PC-9 (cell line): ENCODE results near the gene P2RX6. TPM values are rescaled to one million over a fixed set of nuclear protein-coding genes. Genes with fewer than 3 reads are reported as not detected.

Experiments used
- Bru-seq: library from RNA; stranded (reverse); fragments of 400-500 nt; gene quantifications from one replicate; lab custom pipeline; 2021; lab: Mats Ljungman, UMichigan
- BruChase-seq, 2 experiments: library from RNA; stranded (reverse); fragments of 400-500 nt; gene quantifications; one replicate each; lab custom pipeline; 2021; lab: Mats Ljungman, UMichigan
- BruUV-seq: library from RNA; stranded (reverse); fragments of 400-500 nt; replicated peaks from 2 replicates; lab custom pipeline; 2021; lab: Mats Ljungman, UMichigan
- CTCF ChIA-PET: fragments of 300-600 bp; sonication (Branson Sonifier 250); formaldehyde crosslinking; loops from one replicate; lab custom pipeline; 2022; ENCODE audit warnings: antibody characterized with exemption; lab: Charles Lee
- POLR2A ChIA-PET: fragments of 300-600 bp; sonication (Branson Sonifier 250); formaldehyde crosslinking; loops from one replicate; lab custom pipeline; 2022; ENCODE audit warnings: antibody characterized with exemption; ENCODE audit not compliant: unreplicated experiment; lab: Charles Lee
- DNase-seq, 2 experiments: peaks; one replicate each; pipeline versions ENCODE4 v3.0.0 to v3.0.0-alpha.2; 2015 to 2022; ENCODE audit warnings: mixed read lengths in 1 of 2
- H2AFZ ChIP-seq: fragments of 200-600 bp; sonication (generic); 2 replicates; pipeline ENCODE4 v1.8.1; 2017; ENCODE audit warnings: antibody characterized with exemption
- H3F3A ChIP-seq: fragments of 200-600 bp; sonication (generic); 2 replicates; pipeline ENCODE4 v1.8.1; 2017; ENCODE audit warnings: antibody characterized with exemption, mild to moderate bottlenecking, low read depth; ENCODE audit not compliant: insufficient read depth
- H3K27ac ChIP-seq: fragments of 200-600 bp; sonication (generic); 2 replicates; pipeline ENCODE4 v1.6.1; 2016; ENCODE audit warnings: mixed run types
- H3K27me3 ChIP-seq: fragments of 200-600 bp; sonication (generic); 2 replicates; pipeline ENCODE4 v1.6.1; 2016; ENCODE audit warnings: low read depth, mixed run types; ENCODE audit not compliant: insufficient read depth
- H3K36me3 ChIP-seq: fragments of 200-600 bp; sonication (generic); 2 replicates; pipeline ENCODE4 v1.6.1; 2016; ENCODE audit warnings: low read depth, mixed run types
- H3K4me1 ChIP-seq: fragments of 200-600 bp; sonication (generic); replicated peaks from 2 replicates; pipeline ENCODE4 v1.6.1; 2016; ENCODE audit warnings: mixed run types; ENCODE audit not compliant: insufficient read depth
- H3K4me2 ChIP-seq: fragments of 200-600 bp; sonication (generic); 2 replicates; pipeline ENCODE4 v1.6.1; 2017; ENCODE audit warnings: mixed run types
- H3K4me3 ChIP-seq: fragments of 200-600 bp; sonication (generic); 2 replicates; pipeline ENCODE4 v1.6.1; 2016; ENCODE audit warnings: mixed run types
- H3K79me2 ChIP-seq: fragments of 200-600 bp; sonication (generic); 2 replicates; pipeline ENCODE4 v1.6.1; 2017; ENCODE audit warnings: low read depth, mixed run types
- H3K9me2 ChIP-seq: fragments of 200-600 bp; sonication (generic); 2 replicates; pipeline ENCODE4 v1.8.1; 2017; ENCODE audit warnings: mild to moderate bottlenecking; ENCODE audit not compliant: insufficient read depth
- H3K9me3 ChIP-seq: fragments of 200-600 bp; sonication (generic); 2 replicates; pipeline ENCODE4 v1.8.1; 2016; ENCODE audit warnings: low read depth; ENCODE audit not compliant: insufficient read depth
- H4K20me1 ChIP-seq: fragments of 200-600 bp; sonication (generic); 2 replicates; pipeline ENCODE4 v1.8.1; 2017; ENCODE audit not compliant: insufficient read depth
- EZH2 ChIP-seq: fragments of 200-600 bp; sonication (generic); IDR thresholded peaks from 2 replicates; pipeline ENCODE4 v1.8.0; 2017; ENCODE audit warnings: antibody characterized with exemption, low read depth
- intact Hi-C: fragments of 100-400 bp; cut with micrococcal nuclease; formaldehyde crosslinking; loops from one replicate; pipeline ENCODE4 v1.10.0; 2022; ENCODE audit not compliant: unreplicated experiment
- long read RNA-seq: library from polyadenylated mRNA; stranded (forward); transcript quantifications from one replicate; pipeline ENCODE4 v2.0.0, GENCODE V29; 2022
- total RNA-seq: library from RNA; stranded (reverse); gene quantifications from 2 replicates; pipeline ENCODE4 v1.2.3, GENCODE V29; 2021
- TF ChIP-seq, protein P1 (sequence below): fragments of 200-600 bp; sonication (generic); conservative IDR thresholded peaks from 2 replicates; pipeline ENCODE4 v1.6.1; 2017; ENCODE audit warnings: mixed run types, antibody characterized with exemption, mild to moderate bottlenecking, moderate library complexity

Gene P2RX6
- total RNA-seq (2.4 and 2.7 TPM in 2 replicates), Bru-seq, nascent RNA (percentile 24 among the genes with signal in this experiment), BruChase-seq, experiment 1, labeled RNA remaining after a 2-hour chase (percentile 24 among the genes with signal in this experiment), BruChase-seq, experiment 2, labeled RNA remaining after a 6-hour chase (percentile 21 among the genes with signal in this experiment)
- long read RNA-seq, partial matches to known transcripts = 0 of 1 reads
- long read RNA-seq, other reads (novel, unspliced or antisense) = 1 of 1 reads

GRCh38 chr22:21014726-21015465 lies at the start of gene P2RX6:
P2RX6 (plus strand) TSS chr22:21015165; CDS start chr22:21015175, 10 bp downstream.
- peaks cover 15% of the 10 kb centered on the region for H3K4me1 ChIP-seq
- ChIA-PET POLR2A (interaction anchor here (0.5 to 0.7 kb wide), 3 partner anchors 11 to 88 kb away, joined by 3 to 4 read pairs (median 4); no protein-coding TSS in a partner anchor), CTCF (no interaction called here)
- no peak for TF ChIP-seq EZH2
- H3K79me2 ChIP-seq = no peaks in the 10 kb centered on the region
- intact Hi-C loops = no loop called here
- peak; percentile 39 to 40 for DNase-seq
- peak within 1 kb of the TSS; percentile 34; the same call in 1 of the 2 replicates for H3K4me3 ChIP-seq
- no peaks in the 10 kb centered on the region for H3K9me3 ChIP-seq
- H2AFZ ChIP-seq = peak within 1 kb of the TSS; percentile 50; the same call in 1 of the 2 replicates
- H3F3A ChIP-seq = no peaks in the 10 kb centered on the region
- H3K9me2 ChIP-seq = no peaks in the 10 kb centered on the region
- BruUV-seq = no TSS peak
- H3K27me3 ChIP-seq = no peaks in the 10 kb centered on the region
- no peak within 1 kb of the TSS for H3K27ac ChIP-seq
- H4K20me1 ChIP-seq = no peaks in the 10 kb centered on the region
- H3K4me2 ChIP-seq = peak within 1 kb of the TSS; percentile 70
- no peaks in the 10 kb centered on the region for H3K36me3 ChIP-seq

GRCh38 chr22:20965888-20966855 lies 48.8 kb upstream of the P2RX6 start:
- Histone ChIP-seq H4K20me1 (no peaks in the 10 kb centered on the region), H3K79me2 (no peaks in the 10 kb centered on the region), H2AFZ (no peak overlapping the region), H3K9me3 (no peaks in the 10 kb centered on the region), H3K27ac (no peak overlapping the region), H3K36me3 (no peaks in the 10 kb centered on the region), H3F3A (no peaks in the 10 kb centered on the region), H3K4me1 (no peaks in the 10 kb centered on the region), H3K9me2 (no peaks in the 10 kb centered on the region), H3K4me2 (no peak overlapping the region), H3K4me3 (no peak overlapping the region), H3K27me3 (no peaks in the 10 kb centered on the region)
- ChIA-PET POLR2A (no interaction called here), CTCF (no interaction called here)
- intact Hi-C loops = no loop called here
- TF ChIP-seq, protein P1, sequence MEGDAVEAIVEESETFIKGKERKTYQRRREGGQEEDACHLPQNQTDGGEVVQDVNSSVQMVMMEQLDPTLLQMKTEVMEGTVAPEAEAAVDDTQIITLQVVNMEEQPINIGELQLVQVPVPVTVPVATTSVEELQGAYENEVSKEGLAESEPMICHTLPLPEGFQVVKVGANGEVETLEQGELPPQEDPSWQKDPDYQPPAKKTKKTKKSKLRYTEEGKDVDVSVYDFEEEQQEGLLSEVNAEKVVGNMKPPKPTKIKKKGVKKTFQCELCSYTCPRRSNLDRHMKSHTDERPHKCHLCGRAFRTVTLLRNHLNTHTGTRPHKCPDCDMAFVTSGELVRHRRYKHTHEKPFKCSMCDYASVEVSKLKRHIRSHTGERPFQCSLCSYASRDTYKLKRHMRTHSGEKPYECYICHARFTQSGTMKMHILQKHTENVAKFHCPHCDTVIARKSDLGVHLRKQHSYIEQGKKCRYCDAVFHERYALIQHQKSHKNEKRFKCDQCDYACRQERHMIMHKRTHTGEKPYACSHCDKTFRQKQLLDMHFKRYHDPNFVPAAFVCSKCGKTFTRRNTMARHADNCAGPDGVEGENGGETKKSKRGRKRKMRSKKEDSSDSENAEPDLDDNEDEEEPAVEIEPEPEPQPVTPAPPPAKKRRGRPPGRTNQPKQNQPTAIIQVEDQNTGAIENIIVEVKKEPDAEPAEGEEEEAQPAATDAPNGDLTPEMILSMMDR = no peak
- no peak for TF ChIP-seq EZH2
- no peak for DNase-seq
- no TSS peak for BruUV-seq

- ChIA-PET POLR2A (interaction anchor here (0.6 kb wide), 1 partner anchor 89 kb away, joined by 6 read pairs; no protein-coding TSS in a partner anchor), CTCF (no interaction called here)
- H3F3A ChIP-seq = no peaks in the 10 kb centered on the region
- no peaks in the 10 kb centered on the region for H3K36me3 ChIP-seq
- H3K27me3 ChIP-seq = no peaks in the 10 kb centered on the region
- H3K9me3 ChIP-seq = no peaks in the 10 kb centered on the region
- no peak within 1 kb of the TSS for H3K27ac ChIP-seq
- H3K4me3 ChIP-seq = no peak within 1 kb of the TSS
- H2AFZ ChIP-seq = no peak within 1 kb of the TSS
- no peaks in the 10 kb centered on the region for H3K4me1 ChIP-seq
- no peak within 1 kb of the TSS for H3K4me2 ChIP-seq
- intact Hi-C loops = no loop called here
- no peaks in the 10 kb centered on the region for H3K79me2 ChIP-seq
- H3K9me2 ChIP-seq = no peaks in the 10 kb centered on the region
- no peaks in the 10 kb centered on the region for H4K20me1 ChIP-seq
- DNase-seq = no peak
- no TSS peak for BruUV-seq
- TF ChIP-seq, protein P1 = no peak
- TF ChIP-seq EZH2 = no peak
Observed at GRCh38 chr22:20966883-20967696, 47.9 kb upstream of the P2RX6 start, which contains the start of gene AIFM3. AIFM3 (plus strand) TSS chr22:20967255; CDS start chr22:20967945, 690 bp downstream.
